Esophagus mucosa (tissue), 1 donor: ENCODE data around the gene CCR8. TPM values are rescaled to one million over a fixed set of nuclear protein-coding genes. Genes with fewer than 3 reads are reported as not detected.
A peak's percentile ranks its signal among the peaks of the same experiment; 100 is the strongest.

ENCODE experiments used
- ATAC-seq: fragments of 200-7000 bp; cut with Tn5 transposase; one replicate; pipeline ENCODE4 v1.9.1; 2020
- total RNA-seq: library from RNA; stranded (reverse); gene quantifications from one replicate; pipeline ENCODE4 v1.2.4, GENCODE V29; 2023
- donor health status: DM: yes; HTN: yes; CAD: no.

CCR8 gene, protein sequence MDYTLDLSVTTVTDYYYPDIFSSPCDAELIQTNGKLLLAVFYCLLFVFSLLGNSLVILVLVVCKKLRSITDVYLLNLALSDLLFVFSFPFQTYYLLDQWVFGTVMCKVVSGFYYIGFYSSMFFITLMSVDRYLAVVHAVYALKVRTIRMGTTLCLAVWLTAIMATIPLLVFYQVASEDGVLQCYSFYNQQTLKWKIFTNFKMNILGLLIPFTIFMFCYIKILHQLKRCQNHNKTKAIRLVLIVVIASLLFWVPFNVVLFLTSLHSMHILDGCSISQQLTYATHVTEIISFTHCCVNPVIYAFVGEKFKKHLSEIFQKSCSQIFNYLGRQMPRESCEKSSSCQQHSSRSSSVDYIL
- 0.16 TPM for total RNA-seq

DNA sequence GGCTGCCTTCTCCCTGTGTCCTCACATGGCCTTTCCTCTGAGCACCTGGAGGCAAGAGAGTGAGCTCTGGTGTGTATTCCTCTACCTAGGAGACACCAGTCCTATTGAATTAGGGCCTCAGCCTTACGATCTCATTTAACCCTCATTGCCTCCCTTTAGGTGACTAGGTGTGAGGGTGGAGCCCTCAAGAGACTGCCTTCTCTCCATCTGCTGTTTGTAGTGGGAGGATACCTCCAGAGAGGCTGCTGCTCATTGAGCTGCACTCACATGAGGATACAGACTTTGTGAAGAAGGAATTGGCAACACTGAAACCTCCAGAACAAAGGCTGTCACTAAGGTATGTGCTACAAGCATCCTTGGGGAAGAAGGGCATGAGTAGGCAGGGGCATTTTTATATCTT, at the start of gene CCR8:
Gene CCR8 (plus strand): TSS at position 217 of the 400 bp plus-strand sequence. CDS start 2,623 bp downstream, outside the sequence.
- no peak for ATAC-seq

DNA sequence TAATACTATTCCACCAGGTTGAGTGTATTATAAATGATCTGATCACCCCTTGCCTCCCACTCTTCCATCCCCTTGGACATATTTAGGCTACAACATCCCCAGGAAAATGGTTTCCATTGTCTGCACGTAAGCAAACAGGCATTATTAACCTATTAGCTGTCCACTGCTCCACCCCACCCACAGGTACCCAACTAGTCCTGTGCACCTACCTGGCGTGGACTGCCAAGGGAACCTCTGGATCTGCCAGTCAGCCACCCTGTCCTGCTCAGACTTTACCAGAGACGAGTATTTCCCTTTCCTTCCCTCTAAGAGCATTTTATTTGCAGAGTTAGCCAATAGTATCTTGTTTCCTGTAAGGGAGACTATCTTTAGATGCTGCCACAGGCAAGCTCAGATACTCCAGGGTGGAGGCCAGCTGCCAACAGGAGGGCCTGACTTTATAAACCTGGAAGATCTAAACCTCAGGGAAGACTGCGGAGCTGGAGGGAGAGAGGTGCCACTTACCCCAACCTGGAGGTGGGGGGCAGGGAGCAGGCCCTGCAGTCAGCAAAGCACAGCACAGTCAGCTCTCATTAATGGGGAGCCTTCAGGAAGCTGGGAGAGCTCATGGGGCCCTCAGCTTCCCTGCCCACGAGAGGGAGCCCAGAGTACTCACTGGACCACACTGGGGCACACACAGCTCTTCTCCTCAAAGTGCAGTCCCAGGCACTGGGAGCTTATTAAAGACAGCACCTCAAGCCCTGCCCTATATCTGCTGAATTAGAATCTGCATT, 49.6 kb upstream of the CCR8 start, which contains the start of gene CX3CR1:
Gene CX3CR1 (minus strand): TSS at position 292 of the 773 bp plus-strand sequence. CDS start 13,527 bp downstream, outside the sequence.
- ATAC-seq, result no peak

DNA sequence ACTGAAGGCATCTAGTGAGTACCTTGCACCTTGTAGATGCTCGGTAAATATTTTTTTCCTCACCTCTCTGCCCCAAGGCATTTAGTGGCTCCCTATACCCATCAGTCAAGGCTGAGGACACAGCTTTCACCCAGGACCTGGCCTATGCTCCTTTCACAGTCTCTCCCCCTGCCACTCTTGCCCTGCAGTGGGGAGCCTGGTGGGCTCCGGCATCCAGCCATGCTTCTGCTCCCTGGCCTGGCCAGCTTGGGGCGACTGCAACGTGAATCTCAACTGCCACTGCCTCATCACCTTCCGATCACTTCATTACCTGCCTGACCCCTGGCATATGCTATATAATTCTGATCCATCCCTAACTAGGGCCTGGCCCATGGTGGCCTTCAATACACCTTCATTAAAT, 48.9 kb upstream of the CCR8 start:
- no peak for ATAC-seq

DNA sequence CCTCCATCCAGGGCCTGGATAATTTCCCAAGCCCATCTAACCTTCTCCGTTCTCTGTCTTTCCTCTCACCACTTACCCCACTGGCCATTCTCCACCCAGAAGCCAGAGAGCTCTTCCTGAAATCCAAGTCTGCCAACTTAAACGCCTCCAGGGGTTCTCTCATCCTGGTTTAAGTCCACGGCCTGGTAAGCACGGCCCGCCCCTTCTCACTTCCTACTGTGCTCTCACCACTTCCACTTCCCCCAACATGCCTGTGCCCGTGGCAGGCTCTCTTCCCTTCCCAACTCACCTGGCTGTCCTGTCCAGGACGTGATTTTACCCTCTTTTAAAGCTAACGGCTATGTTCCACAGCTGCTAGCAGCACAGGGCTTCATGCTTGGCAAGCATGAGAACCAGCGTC, 48.0 kb upstream of the CCR8 start:
- no peak for ATAC-seq

DNA sequence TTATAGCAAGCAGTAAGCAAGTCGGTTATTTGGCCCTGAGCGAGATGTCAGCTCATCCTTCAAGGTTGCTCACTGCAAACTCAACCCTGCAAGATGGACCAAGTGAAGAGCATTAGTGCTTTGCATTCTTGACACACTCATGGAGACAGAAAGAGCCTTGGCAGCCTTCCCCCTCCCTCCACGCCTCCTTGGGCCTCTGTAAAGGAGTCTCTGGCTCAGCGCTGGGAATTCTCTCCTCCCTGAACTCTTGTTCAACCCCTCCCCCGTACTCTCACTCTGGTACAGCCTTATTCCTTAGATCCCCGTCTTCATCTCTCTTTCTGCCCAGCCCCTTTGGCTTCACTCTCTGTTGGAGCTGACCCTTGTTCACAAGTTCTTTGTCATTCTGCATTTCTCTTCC, 47.5 kb upstream of the CCR8 start:
- ATAC-seq, result no peak

DNA sequence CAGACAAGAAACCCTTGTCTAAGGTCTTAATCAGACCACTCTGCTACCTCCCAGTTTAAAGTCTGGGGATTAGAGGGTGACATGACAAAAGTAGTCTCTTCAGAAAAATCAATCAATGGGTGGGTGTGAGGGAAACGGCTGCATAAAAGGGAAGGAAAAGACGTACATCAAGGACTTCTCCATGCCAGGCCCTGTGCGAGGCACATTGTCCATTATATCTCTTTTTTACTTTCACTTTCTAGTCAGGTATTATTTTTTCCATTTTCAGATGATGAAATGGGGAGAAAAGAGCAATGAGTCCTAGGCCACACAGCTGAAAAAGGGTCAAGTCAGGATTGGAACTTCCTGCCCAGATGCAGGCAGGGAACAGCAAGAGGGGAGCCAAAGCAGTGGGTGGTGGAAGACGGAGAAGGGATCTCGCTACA, 45.0 kb upstream of the CCR8 start:
- ATAC-seq, result no peak

DNA sequence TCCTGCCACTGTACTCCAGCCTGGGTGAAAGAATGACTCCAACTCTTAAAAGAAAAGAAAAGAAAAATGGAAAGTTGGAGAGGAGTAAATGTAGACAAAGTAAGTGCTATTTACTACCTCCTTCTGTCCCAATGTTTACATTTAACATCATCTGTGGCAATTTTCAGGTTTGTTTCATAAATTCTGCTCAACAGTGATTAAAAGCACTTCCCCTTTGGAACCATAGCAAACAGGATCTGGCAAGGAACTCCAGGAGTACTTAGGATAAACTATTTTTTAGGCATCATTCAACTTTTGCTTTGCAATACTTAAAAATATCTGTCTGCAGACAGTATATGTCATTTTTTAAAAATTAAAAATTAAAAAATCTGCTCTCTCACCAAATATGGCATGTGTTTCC, 44.2 kb upstream of the CCR8 start:
- no peak for ATAC-seq

DNA sequence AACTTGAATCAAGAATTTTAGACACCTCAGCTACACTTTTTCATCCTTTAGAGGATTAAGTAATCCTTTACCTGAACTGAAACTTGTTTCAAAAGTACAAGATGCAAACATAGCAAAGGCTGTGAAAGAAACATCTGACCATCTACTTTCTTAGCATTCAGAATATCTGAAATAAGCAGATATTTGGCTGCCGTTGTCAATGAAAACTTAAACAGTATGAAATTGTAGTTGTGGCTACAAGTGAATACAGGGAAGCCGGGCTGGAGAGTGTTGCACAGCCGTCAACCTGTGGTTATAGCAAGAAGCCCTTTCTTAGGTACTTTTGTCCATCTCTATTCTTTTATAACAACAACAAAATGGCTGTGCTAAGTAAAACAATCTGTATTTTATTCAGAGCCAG, 42.7 kb upstream of the CCR8 start:
- no peak for ATAC-seq

DNA sequence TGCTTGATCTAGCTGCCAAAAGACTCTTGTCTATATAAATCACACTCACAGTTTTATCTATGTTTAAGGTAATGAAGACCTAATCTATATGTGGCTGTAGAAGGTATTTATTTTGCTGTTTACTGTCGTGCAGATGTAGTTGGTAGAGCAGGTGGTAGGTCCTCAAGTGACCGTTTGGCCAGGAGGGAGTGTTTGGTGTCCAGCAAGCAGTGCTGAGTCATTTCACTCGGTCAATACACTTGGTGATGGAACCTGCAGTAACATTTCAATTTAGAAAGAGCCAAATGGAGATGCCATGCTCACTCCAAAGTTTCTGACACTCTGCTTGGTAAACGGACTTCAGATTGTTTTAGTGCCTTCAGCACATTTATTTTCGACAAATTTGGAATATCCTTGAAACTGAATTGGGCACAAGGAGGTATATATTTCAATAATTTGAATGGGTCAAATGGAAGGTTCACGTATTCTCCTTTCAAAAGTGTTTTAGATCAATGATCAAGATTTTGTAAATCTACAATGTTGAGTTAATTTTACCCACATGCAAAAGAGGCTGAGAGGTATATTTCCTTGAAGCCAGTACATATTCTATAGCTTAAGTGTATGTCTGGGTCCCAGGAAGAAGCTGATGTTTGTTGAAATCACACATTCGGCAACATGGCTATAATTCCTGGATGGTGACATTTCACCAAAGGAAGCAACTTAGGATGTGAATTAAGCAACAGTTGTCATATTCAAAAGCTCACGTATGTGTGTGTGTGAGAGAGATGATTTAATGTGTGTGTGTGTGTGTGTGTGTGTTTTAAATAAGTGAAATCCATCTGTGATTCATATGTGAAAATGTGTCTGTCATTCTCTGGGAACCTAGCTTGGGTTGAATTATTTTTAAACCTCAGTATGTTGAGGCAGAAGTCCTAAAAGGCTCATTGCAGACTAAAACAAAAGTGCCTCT, 42.0 kb upstream of the CCR8 start:
- ATAC-seq, result no peak

DNA sequence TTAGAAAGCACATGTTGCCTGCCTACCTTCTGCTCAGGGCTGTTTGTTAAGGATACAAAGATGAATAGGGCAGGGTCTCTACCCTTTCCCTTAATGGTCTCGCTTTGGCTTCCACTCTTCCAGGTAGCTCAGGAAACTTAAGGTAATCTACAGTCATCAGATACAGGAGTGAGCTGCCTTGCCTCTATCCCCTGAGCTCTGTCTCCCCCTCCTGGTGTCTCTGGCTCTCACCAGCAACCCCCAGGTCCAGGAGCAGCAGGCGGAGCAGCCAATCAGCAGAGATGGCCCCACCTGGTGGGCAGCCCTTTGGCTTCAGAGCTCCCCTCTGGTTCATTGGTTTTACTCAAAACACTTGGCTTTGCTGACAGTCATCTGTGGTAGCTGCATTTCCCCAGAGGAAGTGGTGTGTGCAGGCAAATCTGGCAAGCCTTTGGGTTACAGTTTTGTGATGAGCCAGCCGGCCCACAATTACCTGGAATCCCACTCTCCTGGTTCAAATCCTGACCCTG, 41.2 kb upstream of the CCR8 start:
- peak; percentile 94 for ATAC-seq

DNA sequence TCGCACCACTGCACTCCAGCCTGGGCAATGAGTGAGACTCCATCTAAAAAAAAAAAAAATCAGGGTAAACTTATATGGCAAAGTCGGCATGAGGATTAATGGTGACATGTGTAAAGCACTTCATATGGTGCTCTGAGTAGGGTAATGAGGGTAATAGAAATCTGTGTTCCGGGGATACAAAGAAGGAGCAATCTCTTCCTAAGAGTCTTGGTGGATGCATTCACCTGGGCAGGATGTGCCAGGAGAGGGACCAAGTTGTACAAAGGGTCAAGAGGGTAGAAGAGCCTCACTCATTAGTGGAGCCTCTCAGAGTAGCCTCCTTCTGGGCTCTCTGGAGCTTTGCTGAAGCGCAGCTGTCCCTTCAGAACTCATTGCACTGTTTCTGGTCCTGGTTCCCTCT, 40.4 kb upstream of the CCR8 start:
- ATAC-seq, result no peak

DNA sequence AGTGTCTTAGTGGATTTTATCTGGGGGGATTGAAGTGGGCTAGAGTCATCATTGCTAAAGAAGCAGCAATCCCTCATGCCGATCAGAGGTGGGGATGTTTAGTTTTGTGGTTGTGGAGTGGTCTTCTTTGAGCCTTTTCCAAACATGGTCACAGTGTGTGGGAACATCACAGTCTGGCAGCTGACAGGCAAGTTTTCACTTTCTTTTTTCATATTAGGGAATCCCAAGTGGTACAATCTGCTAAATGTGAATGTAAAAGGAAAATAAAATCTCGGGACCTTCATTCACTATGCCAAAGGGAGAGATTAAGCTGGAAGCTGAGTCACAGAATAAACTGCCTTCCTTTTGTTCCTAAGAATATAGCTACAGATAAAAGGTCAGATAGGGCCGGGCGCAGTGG, 39.3 kb upstream of the CCR8 start:
- ATAC-seq, result no peak

DNA sequence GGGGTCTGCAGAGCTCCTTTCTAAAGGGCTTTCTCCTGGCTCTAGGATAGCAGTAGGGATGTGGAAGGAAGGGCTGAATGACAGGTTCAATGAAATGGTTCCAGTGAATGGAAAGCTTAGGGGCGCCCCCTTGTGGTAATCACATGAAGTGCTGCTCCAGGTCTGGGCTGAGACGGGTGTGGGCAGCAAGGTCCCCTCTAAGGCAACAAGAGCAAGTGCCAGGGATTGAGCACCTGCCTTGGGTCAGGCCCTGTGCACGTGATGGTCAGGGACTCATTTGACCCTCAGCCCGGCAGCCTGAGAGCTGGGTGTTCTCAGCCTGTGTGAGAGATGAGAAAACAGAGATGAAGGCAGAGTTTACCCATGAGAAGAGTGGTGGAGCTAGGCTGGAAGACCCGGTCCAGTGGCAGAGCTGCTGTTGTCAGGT, 37.6 kb upstream of the CCR8 start:
- peak; percentile 65 for ATAC-seq

DNA sequence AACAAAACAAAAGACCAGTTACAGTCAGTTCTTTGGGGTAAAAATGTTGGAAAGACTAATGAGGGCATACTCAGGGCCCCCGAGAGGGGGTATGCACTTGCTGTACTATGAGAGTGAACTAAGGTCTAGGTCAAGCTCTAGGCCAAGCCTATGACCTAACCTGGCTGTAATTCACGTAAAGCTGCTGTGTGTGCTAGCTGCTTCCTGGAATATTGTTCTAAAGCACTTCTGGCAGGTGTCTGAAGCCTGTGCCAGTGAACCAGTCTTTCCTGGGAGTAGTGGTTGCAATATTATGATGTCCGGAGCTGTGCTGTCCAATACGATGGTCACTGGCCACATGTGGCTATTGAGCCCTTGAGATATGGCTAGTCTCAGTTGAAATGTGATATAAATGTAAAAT, 36.5 kb upstream of the CCR8 start:
- no peak for ATAC-seq

DNA sequence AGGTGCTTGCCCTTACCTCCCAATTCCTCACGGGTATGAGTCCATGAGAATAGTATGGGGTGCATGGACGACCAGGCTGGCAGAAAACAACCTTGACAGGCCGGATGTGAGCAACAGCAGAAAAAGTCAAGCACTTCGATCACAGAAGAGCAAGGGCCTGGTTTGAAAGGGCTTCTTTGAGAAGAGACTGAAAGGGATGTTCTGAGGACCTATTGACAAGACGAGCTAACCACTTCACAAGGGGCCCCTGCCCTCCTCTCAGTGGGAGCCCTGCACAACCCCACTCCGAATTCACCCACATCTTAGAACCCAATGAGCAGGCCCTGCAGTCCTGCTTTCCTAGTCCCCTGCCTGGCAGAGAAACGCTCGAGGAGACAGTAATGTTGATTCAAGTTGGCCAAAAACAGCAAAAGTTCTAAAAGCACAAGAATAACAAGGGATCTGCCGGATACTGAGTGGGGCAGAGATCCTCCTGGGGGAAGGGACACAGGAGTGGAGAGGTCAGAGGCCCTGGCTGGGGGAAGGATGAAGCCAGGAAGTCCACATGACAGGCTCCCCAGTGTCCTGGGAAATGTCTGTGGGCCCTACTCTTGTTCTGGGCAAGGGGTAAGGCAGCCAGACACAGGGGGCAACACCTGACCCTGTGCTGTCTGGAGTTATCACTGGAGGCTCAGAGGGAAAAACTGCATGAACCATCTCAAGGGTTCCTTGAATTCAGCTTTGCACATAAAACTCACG, 34.9 kb upstream of the CCR8 start:
- ATAC-seq, result no peak

DNA sequence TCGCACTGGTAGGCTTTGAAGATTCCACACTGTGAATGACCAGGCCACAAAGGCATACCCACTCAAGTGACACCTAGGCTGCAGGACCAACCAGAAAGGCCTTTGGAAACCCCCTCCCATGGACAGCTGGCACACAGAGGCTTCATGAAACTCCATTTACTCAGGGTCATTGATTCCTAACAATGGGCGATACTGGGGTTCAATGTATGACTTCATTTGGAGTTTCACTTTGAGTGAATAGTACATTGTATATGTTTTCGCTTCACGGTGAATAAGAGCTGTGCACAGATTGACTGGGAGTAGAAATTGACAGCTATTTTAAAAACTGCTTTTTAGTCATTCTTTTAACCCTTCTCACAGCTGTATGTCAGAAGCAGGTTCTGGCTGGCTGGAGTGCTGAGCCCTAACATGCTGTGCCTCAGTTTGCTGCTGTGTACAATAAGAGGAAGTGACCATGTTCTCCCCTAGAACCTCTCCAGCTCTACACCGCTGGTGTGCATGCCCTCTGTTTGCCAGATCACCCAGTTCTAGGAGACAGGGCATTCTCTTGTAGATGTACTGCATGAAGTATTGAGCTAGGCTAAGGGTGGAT, 34.2 kb upstream of the CCR8 start:
- ATAC-seq, result no peak

DNA sequence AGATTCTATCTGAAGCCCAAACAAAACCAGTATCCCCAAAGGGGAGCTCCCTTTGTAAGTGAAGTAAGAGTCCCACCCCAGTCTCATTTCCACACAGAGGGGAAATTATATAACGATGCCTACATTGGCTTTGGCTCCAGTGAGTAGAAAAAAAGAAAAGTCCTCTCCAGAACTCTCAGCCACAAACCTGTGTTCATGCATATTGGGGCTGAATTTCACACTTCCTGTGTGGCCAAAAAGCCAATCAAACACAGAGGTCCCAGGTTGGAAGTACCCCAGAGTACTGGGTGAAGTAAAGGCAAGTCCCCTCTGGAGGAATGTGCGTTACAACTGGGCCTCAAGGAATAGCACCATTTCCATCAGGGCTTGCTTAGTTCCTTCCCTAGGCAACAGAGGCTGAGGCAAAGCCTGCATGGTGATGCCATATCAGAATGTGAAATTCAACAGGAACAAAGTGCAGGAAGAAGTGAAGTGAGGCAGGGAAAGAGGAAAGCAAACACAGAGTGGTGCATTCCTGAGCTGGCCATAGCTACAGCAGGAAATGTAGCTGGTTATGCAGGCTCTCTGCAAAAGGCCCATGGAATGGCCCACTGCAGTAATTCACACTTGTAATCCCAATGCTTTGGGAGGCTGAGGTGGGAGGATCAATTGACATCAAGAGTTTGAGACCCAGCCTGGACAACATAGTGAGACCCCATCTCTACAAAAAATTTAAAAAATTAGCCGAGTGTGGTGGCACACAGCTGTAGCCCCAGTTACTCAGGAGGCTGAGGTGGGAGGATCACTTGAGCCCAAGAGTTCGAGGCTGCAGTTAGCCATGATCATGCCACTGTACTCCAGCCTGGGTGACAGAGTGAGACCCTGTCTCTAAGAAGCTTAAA, 33.1 kb upstream of the CCR8 start:
- ATAC-seq, result no peak

DNA sequence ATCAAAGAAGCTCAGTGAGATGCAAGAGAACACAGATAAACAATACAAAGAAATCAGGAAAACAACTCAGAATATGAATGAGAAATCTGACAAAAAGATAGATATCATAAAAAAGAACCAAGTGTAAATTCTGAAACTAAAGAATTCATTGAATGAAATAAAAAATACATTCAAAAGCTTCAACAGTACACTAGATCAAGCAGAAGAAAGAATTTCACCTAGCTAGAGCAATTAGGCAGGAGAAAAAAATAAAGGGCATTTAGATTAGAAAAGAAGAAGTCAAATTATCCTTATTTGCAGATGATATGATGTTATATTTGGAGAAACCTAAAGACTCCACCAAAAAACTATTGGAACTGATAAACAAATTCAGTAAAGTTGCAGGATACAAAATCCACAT, 30.2 kb upstream of the CCR8 start:
- no peak for ATAC-seq

DNA sequence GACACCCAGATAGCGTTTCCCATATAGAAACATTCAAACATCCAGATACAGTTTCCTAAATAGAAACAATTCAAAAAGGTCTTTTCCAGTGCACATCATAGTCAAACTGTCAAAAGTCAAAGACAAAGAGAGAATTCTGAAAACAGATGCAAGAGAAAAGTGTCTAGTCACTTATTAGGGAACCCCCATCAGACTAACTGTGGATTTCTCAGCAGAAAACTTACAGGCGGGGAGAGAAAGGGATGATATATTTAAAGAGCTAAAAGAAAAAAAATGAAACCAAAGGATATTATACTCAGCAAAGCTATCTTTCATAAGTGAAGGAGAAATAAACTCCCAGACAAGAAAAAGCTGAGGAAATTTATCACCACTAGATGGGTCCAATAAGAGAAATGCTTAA, 27.3 kb upstream of the CCR8 start:
- no peak for ATAC-seq

DNA sequence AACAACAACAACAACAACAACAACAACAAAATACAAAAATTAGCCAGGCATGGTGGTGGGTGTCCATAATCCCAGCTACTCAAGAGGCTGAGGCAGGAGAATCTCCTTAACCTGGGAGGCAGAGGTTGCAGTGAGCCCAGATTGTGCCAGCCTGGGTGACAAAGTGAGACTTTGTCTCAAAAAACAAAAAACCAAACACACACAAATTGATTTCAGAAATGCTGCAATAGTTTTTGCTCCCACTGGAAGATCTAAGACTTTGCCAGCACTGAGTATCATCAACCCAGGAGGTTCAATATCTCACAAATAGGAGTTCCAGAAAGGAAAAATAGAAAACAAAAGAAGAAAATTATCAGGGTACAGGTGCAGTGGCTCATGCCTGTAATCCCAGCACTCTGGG, 16.2 kb upstream of the CCR8 start:
- no peak for ATAC-seq
